H1 (cell line): ENCODE results near the gene GPSM1. TPM values are rescaled to one million over a fixed set of nuclear protein-coding genes. Genes with fewer than 3 reads are reported as not detected.

ENCODE experiments used
- BCL11A ChIP-seq, 2 experiments: IDR thresholded peaks; one replicate each; pipeline ENCODE4 v1.6.1; 2011; ENCODE audit warnings: low read depth in 2 of 2, low read length in 2 of 2, mild to moderate bottlenecking in 2 of 2
- CHD1 ChIP-seq: IDR thresholded peaks from 2 replicates; pipeline ENCODE4 v1.6.1; 2012; ENCODE audit warnings: low read depth, low read length, improper control_type of control experiment
- JUND ChIP-seq: IDR thresholded peaks from 2 replicates; pipeline ENCODE4 v1.6.1; 2011; ENCODE audit warnings: mild to moderate bottlenecking, improper control_type of control experiment, low read length
- MAFK ChIP-seq: IDR thresholded peaks from 2 replicates; pipeline ENCODE4 v1.6.1; 2012; ENCODE audit warnings: low read depth, mild to moderate bottlenecking, improper control_type of control experiment, low read length
- POLR2A ChIP-seq, 2 experiments: IDR thresholded peaks; 1 replicate in 1 of 2; 2 replicates in 1 of 2; pipeline ENCODE4 v1.6.1; 2011; ENCODE audit warnings: low read depth in 2 of 2, low read length in 2 of 2, mild to moderate bottlenecking in 2 of 2; ENCODE audit errors: control extremely low read depth in 1 of 2
- POLR2AphosphoS5 ChIP-seq: IDR thresholded peaks from 2 replicates; pipeline ENCODE4 v1.6.1; 2011; ENCODE audit warnings: low read depth, low read length
- RFX5 ChIP-seq: IDR thresholded peaks from 2 replicates; pipeline ENCODE4 v1.6.1; 2011; ENCODE audit warnings: low read depth, low read length, improper control_type of control experiment, borderline replicate concordance
- TEAD4 ChIP-seq: IDR thresholded peaks from 2 replicates; pipeline ENCODE4 v1.6.1; 2012; ENCODE audit warnings: low read depth, low read length, inconsistent platforms, mixed read lengths
- YY1 ChIP-seq: IDR thresholded peaks from 2 replicates; pipeline ENCODE4 v1.6.1; 2011; ENCODE audit warnings: low read depth, mild to moderate bottlenecking, low read length
- polyA plus RNA-seq, 7 experiments: library from polyadenylated mRNA; depleted of rRNA in 3 of 7; stranded (reverse) in 5 of 7; unstranded in 2 of 7; fragments of >200 nt in 5 of 7; fragments of 200-250 nt in 2 of 7; gene quantifications; 1 replicate in 5 of 7; 2 replicates in 1 of 7; 4 replicates in 1 of 7; pipeline versions ENCODE4 v1.2.1 to v1.2.3, GENCODE V29; 2011 to 2013; ENCODE audit warnings: missing spikeins in 2 of 7, mixed read lengths in 2 of 7
- total RNA-seq: library from RNA; stranded (reverse); fragmentation: NEBNext Ultra II Directional; extraction: Animal tissue kit (Norgen Biotek cat#: 25700); gene quantifications from 2 replicates; pipeline ENCODE4 v1.2.1, GENCODE V29; 2021
- TF ChIP-seq, protein P1 (sequence below): fragments of 300-600 bp; sonication (generic); IDR thresholded peaks from 2 replicates; pipeline ENCODE4 v1.7.1; 2012; ENCODE audit warnings: low read length, moderate library complexity, mild to moderate bottlenecking, inconsistent platforms; ENCODE audit not compliant: insufficient replicate concordance

Gene GPSM1
- total and polyA plus RNA-seq, 2 of the 8 experiments (the other 6 are each of a cell fraction or from before 2014, with no cell fraction given) = 12.8 to 18.0 TPM

DNA sequence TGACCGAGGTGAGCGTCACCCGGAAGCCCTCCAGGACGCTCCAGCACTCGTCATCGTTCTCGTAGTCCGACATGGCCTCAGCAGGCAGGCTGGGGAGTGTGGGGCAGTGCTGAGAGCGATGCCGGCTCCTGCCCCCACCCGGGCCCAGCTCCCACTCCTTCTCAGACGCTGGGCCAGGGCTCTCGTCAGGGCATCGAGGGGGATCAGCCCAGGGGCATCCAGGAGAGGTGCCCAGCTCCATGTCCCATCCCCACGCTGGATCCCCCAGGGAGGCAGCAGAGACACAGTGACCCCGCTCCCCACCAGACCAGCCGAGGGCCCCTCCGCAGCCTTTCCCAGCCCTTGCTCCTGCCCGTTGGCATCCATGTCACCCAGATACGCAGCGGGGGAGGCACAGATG is 44.7 kb downstream of the GPSM1 start (continued):
- TF ChIP-seq, protein P1, sequence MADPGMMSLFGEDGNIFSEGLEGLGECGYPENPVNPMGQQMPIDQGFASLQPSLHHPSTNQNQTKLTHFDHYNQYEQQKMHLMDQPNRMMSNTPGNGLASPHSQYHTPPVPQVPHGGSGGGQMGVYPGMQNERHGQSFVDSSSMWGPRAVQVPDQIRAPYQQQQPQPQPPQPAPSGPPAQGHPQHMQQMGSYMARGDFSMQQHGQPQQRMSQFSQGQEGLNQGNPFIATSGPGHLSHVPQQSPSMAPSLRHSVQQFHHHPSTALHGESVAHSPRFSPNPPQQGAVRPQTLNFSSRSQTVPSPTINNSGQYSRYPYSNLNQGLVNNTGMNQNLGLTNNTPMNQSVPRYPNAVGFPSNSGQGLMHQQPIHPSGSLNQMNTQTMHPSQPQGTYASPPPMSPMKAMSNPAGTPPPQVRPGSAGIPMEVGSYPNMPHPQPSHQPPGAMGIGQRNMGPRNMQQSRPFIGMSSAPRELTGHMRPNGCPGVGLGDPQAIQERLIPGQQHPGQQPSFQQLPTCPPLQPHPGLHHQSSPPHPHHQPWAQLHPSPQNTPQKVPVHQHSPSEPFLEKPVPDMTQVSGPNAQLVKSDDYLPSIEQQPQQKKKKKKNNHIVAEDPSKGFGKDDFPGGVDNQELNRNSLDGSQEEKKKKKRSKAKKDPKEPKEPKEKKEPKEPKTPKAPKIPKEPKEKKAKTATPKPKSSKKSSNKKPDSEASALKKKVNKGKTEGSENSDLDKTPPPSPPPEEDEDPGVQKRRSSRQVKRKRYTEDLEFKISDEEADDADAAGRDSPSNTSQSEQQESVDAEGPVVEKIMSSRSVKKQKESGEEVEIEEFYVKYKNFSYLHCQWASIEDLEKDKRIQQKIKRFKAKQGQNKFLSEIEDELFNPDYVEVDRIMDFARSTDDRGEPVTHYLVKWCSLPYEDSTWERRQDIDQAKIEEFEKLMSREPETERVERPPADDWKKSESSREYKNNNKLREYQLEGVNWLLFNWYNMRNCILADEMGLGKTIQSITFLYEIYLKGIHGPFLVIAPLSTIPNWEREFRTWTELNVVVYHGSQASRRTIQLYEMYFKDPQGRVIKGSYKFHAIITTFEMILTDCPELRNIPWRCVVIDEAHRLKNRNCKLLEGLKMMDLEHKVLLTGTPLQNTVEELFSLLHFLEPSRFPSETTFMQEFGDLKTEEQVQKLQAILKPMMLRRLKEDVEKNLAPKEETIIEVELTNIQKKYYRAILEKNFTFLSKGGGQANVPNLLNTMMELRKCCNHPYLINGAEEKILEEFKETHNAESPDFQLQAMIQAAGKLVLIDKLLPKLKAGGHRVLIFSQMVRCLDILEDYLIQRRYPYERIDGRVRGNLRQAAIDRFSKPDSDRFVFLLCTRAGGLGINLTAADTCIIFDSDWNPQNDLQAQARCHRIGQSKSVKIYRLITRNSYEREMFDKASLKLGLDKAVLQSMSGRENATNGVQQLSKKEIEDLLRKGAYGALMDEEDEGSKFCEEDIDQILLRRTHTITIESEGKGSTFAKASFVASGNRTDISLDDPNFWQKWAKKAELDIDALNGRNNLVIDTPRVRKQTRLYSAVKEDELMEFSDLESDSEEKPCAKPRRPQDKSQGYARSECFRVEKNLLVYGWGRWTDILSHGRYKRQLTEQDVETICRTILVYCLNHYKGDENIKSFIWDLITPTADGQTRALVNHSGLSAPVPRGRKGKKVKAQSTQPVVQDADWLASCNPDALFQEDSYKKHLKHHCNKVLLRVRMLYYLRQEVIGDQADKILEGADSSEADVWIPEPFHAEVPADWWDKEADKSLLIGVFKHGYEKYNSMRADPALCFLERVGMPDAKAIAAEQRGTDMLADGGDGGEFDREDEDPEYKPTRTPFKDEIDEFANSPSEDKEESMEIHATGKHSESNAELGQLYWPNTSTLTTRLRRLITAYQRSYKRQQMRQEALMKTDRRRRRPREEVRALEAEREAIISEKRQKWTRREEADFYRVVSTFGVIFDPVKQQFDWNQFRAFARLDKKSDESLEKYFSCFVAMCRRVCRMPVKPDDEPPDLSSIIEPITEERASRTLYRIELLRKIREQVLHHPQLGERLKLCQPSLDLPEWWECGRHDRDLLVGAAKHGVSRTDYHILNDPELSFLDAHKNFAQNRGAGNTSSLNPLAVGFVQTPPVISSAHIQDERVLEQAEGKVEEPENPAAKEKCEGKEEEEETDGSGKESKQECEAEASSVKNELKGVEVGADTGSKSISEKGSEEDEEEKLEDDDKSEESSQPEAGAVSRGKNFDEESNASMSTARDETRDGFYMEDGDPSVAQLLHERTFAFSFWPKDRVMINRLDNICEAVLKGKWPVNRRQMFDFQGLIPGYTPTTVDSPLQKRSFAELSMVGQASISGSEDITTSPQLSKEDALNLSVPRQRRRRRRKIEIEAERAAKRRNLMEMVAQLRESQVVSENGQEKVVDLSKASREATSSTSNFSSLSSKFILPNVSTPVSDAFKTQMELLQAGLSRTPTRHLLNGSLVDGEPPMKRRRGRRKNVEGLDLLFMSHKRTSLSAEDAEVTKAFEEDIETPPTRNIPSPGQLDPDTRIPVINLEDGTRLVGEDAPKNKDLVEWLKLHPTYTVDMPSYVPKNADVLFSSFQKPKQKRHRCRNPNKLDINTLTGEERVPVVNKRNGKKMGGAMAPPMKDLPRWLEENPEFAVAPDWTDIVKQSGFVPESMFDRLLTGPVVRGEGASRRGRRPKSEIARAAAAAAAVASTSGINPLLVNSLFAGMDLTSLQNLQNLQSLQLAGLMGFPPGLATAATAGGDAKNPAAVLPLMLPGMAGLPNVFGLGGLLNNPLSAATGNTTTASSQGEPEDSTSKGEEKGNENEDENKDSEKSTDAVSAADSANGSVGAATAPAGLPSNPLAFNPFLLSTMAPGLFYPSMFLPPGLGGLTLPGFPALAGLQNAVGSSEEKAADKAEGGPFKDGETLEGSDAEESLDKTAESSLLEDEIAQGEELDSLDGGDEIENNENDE = no peak
- TF ChIP-seq POLR2AphosphoS5 = no peak
- TF ChIP-seq JUND = no peak
- no peak for TF ChIP-seq CHD1
- TF ChIP-seq BCL11A (IDR thresholded peaks at IDR 0.05; ENCODE audit: low read depth in 2 of 2, low read length in 2 of 2) = no peak
- no peak for TF ChIP-seq YY1
- TF ChIP-seq POLR2A (IDR thresholded peaks at IDR 0.05; ENCODE audit: control extremely low read depth in 1 of 2, low read depth in 2 of 2, low read length in 2 of 2) = no peak
- no peak for TF ChIP-seq RFX5
- no peak for TF ChIP-seq TEAD4
- TF ChIP-seq MAFK = no peak
